Spleen (tissue), 7 donors: ENCODE data around the gene PCDHGC4.

Source experiments
- CTCF ChIP-seq, 11 experiments: fragments of 200-600 bp in 7 of 11; fragments of 450-650 bp in 4 of 11; sonication (generic) in 4 of 11; IDR thresholded peaks in 8 of 11; conservative IDR thresholded peaks in 3 of 11; 1 replicate in 7 of 11; 2 replicates in 4 of 11; pipeline versions ENCODE4 v1.4.0 to v1.8.0; 2016 to 2021; ENCODE audit warnings: antibody characterized with exemption in 11 of 11, inconsistent platforms in 4 of 11, mild to moderate bottlenecking in 1 of 11
- POLR2A ChIP-seq, 3 donors: fragments of 450-650 bp; IDR thresholded peaks; one replicate each; pipeline ENCODE4 v1.5.1; 2017; ENCODE audit warnings: antibody characterized with exemption in 3 of 3, mild to moderate bottlenecking in 1 of 3
- POLR2AphosphoS5 ChIP-seq, 3 donors: sonication (generic); formaldehyde crosslinking; IDR thresholded peaks; one replicate each; pipeline ENCODE4 v1.5.1; 2017; ENCODE audit warnings: antibody characterized with exemption in 3 of 3
- donor health status: DM: no; HTN: no; CAD: no; lungs with moderate emphysema.
- donor health status: DM: no; HTN: no; CAD: no.
- donor health status: DM: no; HTN: no; CAD: no.

- TF ChIP-seq CTCF (IDR thresholded peaks at IDR 0.05 in 8 of 11, conservative IDR thresholded peaks at IDR 0.05 in 3 of 11) (no peak), POLR2A (IDR thresholded peaks at IDR 0.05) (no peak), POLR2AphosphoS5 (IDR thresholded peaks at IDR 0.05) (no peak)
Observed at GRCh38 chr5:141486091-141486490, 1.3 kb downstream of the PCDHGC4 start.
